ENCODE results near the gene F11.
"Not testable (repeated sequence)": the region's sequence is repeated elsewhere in the genome, so short reads cannot be mapped to it uniquely, and the experiment has no call there.

Gene F11

GRCh38 chr4:186298031-186298647, 32.1 kb downstream of the F11 start:
- DNase-seq (ENCODE audit: low spot score): peak; percentile 75

DNA sequence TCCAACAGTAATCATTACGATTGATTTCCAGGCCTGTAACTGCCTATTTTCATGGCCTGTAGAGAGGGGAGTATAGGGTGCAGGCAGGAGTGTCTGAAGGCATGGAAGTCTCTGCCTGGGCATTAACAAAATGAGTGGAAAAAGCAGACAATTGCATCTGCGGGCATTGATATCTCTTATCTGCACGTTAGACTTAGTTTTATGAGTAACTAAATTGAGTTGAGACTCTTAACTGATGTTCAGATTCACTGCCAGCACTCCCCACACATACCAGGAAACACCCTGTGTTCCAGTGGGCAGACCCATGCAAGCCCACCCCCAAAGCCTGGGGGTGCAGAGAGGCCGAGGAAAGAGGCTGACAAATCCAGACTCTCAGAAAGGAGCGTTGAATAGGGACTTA, 33.3 kb downstream of the F11 start:
- no peak for DNase-seq (ENCODE audit: low spot score)

DNA sequence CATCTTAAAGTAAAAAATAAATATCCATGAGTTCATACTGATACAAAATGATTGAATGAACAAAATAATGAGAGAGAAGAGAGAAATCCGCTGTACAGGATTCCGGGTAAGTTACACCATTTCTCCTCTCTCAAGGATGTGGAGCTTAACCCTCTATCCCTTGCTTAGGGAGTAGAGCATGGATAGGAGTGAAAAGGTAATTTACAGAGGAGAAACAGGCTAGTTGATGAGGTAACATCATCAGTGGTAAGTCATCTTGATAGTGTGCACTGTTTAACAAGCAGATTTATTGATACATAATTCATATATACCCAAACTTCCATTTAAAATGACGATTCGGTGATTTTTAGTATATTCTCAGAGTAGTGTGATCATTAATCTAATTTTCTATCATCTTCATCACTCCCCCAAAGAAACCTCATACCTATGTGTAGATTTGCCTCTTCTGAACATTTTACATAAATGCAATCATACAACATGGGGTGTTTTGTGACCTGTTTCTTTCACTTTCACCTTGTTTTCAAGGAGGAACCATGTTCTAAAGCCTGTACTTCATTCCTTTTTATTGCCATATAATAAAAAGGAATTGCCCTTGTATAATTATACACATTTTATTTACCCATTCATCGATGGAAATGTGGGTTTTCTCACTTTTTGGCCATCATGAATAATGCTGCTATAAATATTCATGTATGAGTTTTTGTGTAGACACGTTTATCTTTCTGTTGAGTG, 34.8 kb downstream of the F11 start:
- no peak for DNase-seq (ENCODE audit: low spot score)

- DNase-seq (ENCODE audit: low spot score): no peak
These were observed 38.2 kb downstream of the F11 start for GRCh38 chr4:186304216-186304615.

- no peak for DNase-seq (ENCODE audit: low spot score)
These were observed 39.0 kb downstream of the F11 start for GRCh38 chr4:186304866-186305505.

- no peak for DNase-seq (ENCODE audit: low spot score)
These were observed 41.5 kb downstream of the F11 start for GRCh38 chr4:186307497-186307896.

DNA sequence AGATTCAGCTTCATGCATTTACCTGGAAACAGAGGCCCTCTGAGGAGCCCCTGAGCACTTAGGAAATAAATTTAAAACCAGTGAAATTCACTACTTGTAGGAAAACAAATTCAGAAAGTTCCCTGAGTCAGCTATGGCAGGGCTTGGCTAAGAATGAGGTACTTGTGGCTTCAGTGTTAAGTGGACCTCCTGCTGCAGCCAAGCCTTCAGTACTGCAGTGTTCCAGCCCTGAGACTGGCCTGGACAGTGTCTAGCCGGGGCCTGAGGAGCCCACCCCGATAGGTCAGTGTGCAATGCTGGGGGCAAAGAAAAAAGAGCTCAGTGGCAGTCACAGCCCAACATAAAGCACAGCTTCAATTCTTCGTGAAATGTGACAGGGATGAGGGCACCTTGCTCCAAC, 41.9 kb downstream of the F11 start:
- DNase-seq (ENCODE audit: low spot score): no peak

- no peak for DNase-seq (ENCODE audit: low spot score)
These were observed 52.5 kb downstream of the F11 start for GRCh38 chr4:186318481-186318880.

GRCh38 chr4:186324660-186325059, 58.7 kb downstream of the F11 start:
- not testable (repeated sequence) for DNase-seq (ENCODE audit: low spot score)

DNA sequence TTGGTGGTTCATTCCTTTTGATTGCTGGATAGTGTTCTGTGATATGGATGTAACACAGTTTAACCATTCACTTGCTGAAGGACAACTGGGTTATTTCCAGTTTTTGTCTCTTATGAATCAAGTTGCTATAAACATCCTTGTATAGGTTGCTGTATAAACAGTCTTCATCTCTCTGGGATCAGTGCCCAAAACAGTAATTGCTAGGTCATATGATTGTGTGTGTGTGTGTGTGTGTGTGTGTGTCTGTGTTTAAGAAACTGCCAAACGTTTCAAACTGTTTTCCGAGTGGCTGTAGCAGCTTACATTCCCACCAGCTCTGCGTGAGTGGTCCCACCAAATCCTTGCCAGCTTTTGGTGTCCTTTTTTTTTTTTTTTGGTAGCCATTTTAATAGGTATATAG, 60.4 kb downstream of the F11 start:
- DNase-seq (ENCODE audit: low spot score): no peak

- DNase-seq (ENCODE audit: low spot score): no peak
These were observed 63.4 kb downstream of the F11 start for GRCh38 chr4:186329372-186329771.

DNA sequence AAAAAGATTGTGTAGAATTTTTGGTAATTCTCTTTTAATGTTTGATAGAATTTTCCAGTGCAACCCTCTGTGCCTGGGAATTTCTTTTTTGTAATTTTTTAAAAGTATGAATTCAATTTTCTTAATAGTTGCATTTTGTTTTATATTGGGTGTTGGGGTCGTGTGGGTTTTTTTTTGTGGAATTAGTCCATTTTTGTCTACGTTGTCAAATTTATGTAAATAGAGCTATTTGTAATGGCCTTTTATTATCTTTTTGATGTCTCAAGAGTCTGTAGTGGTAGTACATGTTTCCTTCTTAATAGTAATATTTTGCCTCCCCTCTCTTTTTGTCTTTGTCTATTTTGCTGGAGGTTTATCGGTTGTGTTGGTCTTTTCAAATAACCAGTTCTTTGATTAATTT, 64.4 kb downstream of the F11 start:
- no peak for DNase-seq (ENCODE audit: low spot score)

DNA sequence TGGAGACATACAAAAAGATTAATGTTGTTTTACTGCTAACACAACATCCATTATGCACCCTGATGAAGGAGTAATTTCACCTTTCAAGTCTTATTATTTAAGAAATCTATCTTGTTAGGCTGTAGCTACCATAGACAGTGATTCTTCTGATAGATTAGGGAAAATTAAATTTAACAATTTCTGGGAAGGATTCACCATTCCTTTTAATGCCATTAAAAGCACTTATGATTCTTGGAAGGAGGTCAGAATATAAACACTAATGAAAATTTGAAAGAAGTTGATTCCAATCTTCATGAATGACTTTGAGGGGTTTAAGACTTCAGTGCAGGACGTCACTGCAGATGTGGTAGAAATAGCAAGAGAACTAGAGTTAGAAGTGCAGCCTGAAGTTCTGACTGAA, 69.8 kb downstream of the F11 start:
- DNase-seq (ENCODE audit: low spot score): no peak

All from iPS-NIHi11 (cell line).